ENCODE results near the gene SFXN3. TPM values are rescaled to one million over a fixed set of nuclear protein-coding genes. Genes with fewer than 3 reads are reported as not detected.

SFXN3 gene
- total RNA-seq, 1 experiment from 2014 or later: 2.8 TPM

DNA sequence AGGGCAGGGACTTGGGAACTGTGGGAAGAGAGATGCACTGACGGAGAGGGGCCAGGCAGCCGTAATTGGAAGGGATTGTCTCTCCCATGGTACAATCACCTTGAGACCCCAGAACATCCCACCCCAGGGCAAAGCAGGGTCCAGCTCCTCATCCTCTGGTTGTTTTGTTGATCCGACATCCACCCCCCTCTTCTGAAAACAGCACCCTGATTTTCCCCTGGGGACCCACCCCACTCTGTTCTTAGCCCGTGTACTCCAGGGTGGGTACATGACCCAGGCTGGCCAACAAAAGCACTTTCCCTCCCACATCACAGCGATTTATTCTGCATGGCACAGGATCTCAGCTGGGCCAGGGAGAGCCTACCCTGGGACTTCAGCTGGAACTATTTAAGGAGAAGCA is 14.2 kb upstream of the SFXN3 start:
- Mint-ChIP-seq H3K4me3 (peak overlapping the region in 1 of 2 experiments; percentile 24; a peak in 1 of 5 replicates), H3K36me3 (ENCODE audit: insufficient read depth in 1 of 3, low read depth in 3 of 3) (no peaks in the 10 kb centered on the region), H3K27me3 (ENCODE audit: low read depth) (peaks cover 80% of the 10 kb centered on the region), H3K27ac (no peak overlapping the region; a peak in 1 of 7 replicates), H3K9me3 (no peaks in the 10 kb centered on the region; a peak in 1 of 5 replicates), H3K4me1 (peaks cover 24 to 35% of the 10 kb centered on the region in 2 experiments)
- Histone ChIP-seq H2AFZ (ENCODE audit: low read length) (no peak overlapping the region), H3K27ac (ENCODE audit: insufficient read length, low read depth, low read length) (no peak overlapping the region), H4K91ac (ENCODE audit: insufficient read length, low read depth, low read length) (no peak overlapping the region), H3K4me1 (ENCODE audit: insufficient read depth, low read length) (no peaks in the 10 kb centered on the region), H3K18ac (ENCODE audit: insufficient read length, low read depth, low read length) (no peak overlapping the region), H3K79me1 (ENCODE audit: insufficient read depth, low read depth, low read length, poor library complexity, severe bottlenecking) (no peaks in the 10 kb centered on the region), H3K4ac (ENCODE audit: low read depth, low read length) (no peak overlapping the region), H3K14ac (ENCODE audit: insufficient read depth, low read length) (no peak overlapping the region), H4K8ac (replicated peaks; ENCODE audit: insufficient read length, low read depth, low read length) (no peak overlapping the region), H3K79me2 (ENCODE audit: insufficient read depth, low read length) (no peaks in the 10 kb centered on the region), H3K27me3 (ENCODE audit: insufficient read depth, low read length) (peaks cover 17% of the 10 kb centered on the region; the same call in 1 of the 2 replicates), H2BK15ac (ENCODE audit: low read depth, low read length) (no peak overlapping the region), H3K23ac (ENCODE audit: insufficient read length, low read depth, low read length) (no peak overlapping the region), H3T11ph (ENCODE audit: low read length) (no peak overlapping the region), H4K5ac (ENCODE audit: insufficient read length, low read depth, low read length) (no peak overlapping the region), H4K20me1 (ENCODE audit: control insufficient read depth, insufficient read depth, insufficient read length) (no peaks in the 10 kb centered on the region), H3K4me2 (ENCODE audit: insufficient read depth, insufficient read length, low read length) (no peak overlapping the region), H3K56ac (ENCODE audit: insufficient read length, low read depth, low read length) (no peak overlapping the region), H2BK12ac (ENCODE audit: insufficient read length, low read depth, low read length) (no peak overlapping the region), H3K9ac (ENCODE audit: extremely low read depth, insufficient read length, low read length) (no peak overlapping the region), H3K9me3 (ENCODE audit: control insufficient read depth, low read depth, low read length) (no peaks in the 10 kb centered on the region), H2BK20ac (ENCODE audit: low read depth, low read length, poor library complexity, severe bottlenecking) (no peak overlapping the region), H2AK5ac (ENCODE audit: insufficient read length, low read length) (no peak overlapping the region), H2BK5ac (ENCODE audit: insufficient read length, low read length) (no peak overlapping the region), H3K23me2 (ENCODE audit: insufficient read length, low read depth, low read length, poor library complexity, severe bottlenecking) (peaks cover 10% of the 10 kb centered on the region), H2BK120ac (ENCODE audit: low read depth, low read length, poor library complexity, severe bottlenecking) (no peak overlapping the region)
- TF ChIP-seq, protein P1, sequence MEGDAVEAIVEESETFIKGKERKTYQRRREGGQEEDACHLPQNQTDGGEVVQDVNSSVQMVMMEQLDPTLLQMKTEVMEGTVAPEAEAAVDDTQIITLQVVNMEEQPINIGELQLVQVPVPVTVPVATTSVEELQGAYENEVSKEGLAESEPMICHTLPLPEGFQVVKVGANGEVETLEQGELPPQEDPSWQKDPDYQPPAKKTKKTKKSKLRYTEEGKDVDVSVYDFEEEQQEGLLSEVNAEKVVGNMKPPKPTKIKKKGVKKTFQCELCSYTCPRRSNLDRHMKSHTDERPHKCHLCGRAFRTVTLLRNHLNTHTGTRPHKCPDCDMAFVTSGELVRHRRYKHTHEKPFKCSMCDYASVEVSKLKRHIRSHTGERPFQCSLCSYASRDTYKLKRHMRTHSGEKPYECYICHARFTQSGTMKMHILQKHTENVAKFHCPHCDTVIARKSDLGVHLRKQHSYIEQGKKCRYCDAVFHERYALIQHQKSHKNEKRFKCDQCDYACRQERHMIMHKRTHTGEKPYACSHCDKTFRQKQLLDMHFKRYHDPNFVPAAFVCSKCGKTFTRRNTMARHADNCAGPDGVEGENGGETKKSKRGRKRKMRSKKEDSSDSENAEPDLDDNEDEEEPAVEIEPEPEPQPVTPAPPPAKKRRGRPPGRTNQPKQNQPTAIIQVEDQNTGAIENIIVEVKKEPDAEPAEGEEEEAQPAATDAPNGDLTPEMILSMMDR (conservative IDR thresholded peaks at IDR 0.05): no peak
- DNase-seq: no peak
- no CpG with 5 or more reads among the region's 5 CpGs for WGBS (ENCODE audit: extremely low coverage, insufficient read length, low lambda C conversion rate)

Data from H9 (cell line).